Kidney (tissue), 14 donors: Measurements from ENCODE around the gene IL22RA2. TPM values are rescaled to one million over a fixed set of nuclear protein-coding genes. Genes with fewer than 3 reads are reported as not detected.

ENCODE experiments used
- DNase-seq, 5 donors: peaks; one replicate each; pipeline ENCODE4 v3.0.0-alpha.2; 2013 to 2020
- FAIRE-seq: peaks from 2 replicates; lab custom pipeline; 2012; peaks lifted over from hg19 to GRCh38; lab: Jason Lieb, UNC
- H3K27ac ChIP-seq, 2 donors: one replicate each; pipeline ENCODE4 v1.7.0; 2013; ENCODE audit warnings: low read depth in 2 of 2, low read length in 2 of 2, inconsistent platforms in 1 of 2
- H3K27me3 ChIP-seq: one replicate; pipeline ENCODE4 v1.7.1; 2013; ENCODE audit warnings: low read length, inconsistent platforms; ENCODE audit not compliant: control insufficient read depth, insufficient read depth
- H3K36me3 ChIP-seq, 3 donors: one replicate each; pipeline versions ENCODE4 v1.7.0 to v1.7.1; 2013; ENCODE audit warnings: low read length in 3 of 3, control low read depth in 1 of 3, inconsistent platforms in 1 of 3; ENCODE audit not compliant: insufficient read depth in 3 of 3, control insufficient read depth in 2 of 3
- H3K4me1 ChIP-seq, 3 donors: one replicate each; pipeline versions ENCODE4 v1.7.0 to v1.7.1; 2013; ENCODE audit warnings: low read length in 3 of 3, inconsistent platforms in 1 of 3, low read depth in 1 of 3; ENCODE audit not compliant: control insufficient read depth in 2 of 3, insufficient read depth in 2 of 3
- H3K4me3 ChIP-seq, 3 donors: one replicate each; pipeline versions ENCODE4 v1.7.0 to v1.8.1; 2013; ENCODE audit warnings: low read length in 3 of 3, control low read depth in 1 of 3, inconsistent platforms in 1 of 3
- H3K9ac ChIP-seq, 3 donors: one replicate each; pipeline versions ENCODE4 v1.7.0 to v1.7.1; 2013; ENCODE audit warnings: low read length in 3 of 3, control low read depth in 1 of 3, inconsistent platforms in 1 of 3
- H3K9me3 ChIP-seq, 3 donors: one replicate each; pipeline versions ENCODE4 v1.7.0 to v1.7.1; 2013; ENCODE audit warnings: low read length in 3 of 3, control low read depth in 1 of 3, inconsistent platforms in 1 of 3; ENCODE audit not compliant: control insufficient read depth in 2 of 3, insufficient read depth in 1 of 3
- CTCF ChIP-seq: IDR thresholded peaks from 3 replicates; pipeline ENCODE4 v1.5.1; 2012; ENCODE audit warnings: mild to moderate bottlenecking, moderate library complexity, borderline replicate concordance; ENCODE audit not compliant: insufficient read depth; ENCODE audit errors: extremely low read depth
- intact Hi-C: fragments of 100-400 bp; cut with DNase I; formaldehyde crosslinking; loops from one replicate; pipeline ENCODE4 v1.11.1; 2022
- polyA plus RNA-seq: library from polyadenylated mRNA; stranded (reverse); fragments of 350-450 nt; fragmentation: Illumina TruSeq; extraction: RNeasy Lipid Tissue Mini Kit (QIAGEN cat#74804); gene quantifications from one replicate; pipeline ENCODE4 v1.2.3, GENCODE V29; 2014; ENCODE audit warnings: low read depth, low replicate concordance; ENCODE audit not compliant: insufficient read depth
- total RNA-seq: library from RNA; stranded (reverse); fragmentation: NEBNext Ultra II Directional; extraction: Animal tissue kit (Norgen Biotek cat#: 25700); gene quantifications from one replicate; pipeline ENCODE4 v1.2.1, GENCODE V29; 2021
- donor health status: control.
- donor health status: control.
- donor health status: control.
- donor health status: control.
- donor health status: control.
- donor health status: DM: yes; HTN: yes; CAD: no.
- donor health status: Normal renal cell carcinoma (clear cell type).

IL22RA2 gene
- total and polyA plus RNA-seq, 2 donors from 2014 or later: not detected

- DNase-seq: no peak
- no peak overlapping the region for H3K4me3 ChIP-seq
- no peak overlapping the region for H3K9ac ChIP-seq
- FAIRE-seq: no peak
- no peak for TF ChIP-seq CTCF
- H3K36me3 ChIP-seq: no peaks in the 10 kb centered on the region
- peaks cover 0 to 15% (median 5%) of the 10 kb centered on the region in 3 donors for H3K9me3 ChIP-seq
- no peak overlapping the region for H3K27ac ChIP-seq
- no peaks in the 10 kb centered on the region for H3K27me3 ChIP-seq
- H3K4me1 ChIP-seq: no peaks in the 10 kb centered on the region
- intact Hi-C loops: no loop called here
These were observed 11.8 kb upstream of the IL22RA2 start for GRCh38 chr6:137185290-137185689.

DNA sequence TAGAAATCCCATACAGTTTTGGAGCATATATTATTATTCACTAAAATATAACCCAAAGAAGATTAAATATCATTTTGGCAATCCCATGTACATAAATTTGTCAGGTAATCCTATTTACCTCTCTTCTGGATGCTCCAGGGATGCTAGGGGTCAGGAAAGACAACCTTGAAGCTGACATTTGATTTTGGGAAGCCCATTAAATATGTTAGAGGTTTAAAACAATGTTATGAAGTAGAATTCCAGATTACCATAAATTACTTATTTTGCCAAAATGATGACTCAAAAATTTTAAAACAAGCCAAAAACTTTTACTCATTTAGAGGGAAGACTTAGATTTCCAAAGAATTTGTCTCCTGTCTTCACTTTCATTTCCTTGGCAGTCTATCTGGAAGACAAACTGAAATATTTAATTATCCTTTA, 9.2 kb upstream of the IL22RA2 start:
- H3K27ac ChIP-seq: no peak overlapping the region
- peaks cover 0 to 15% (median 5%) of the 10 kb centered on the region in 3 donors for H3K9me3 ChIP-seq
- no peaks in the 10 kb centered on the region for H3K27me3 ChIP-seq
- intact Hi-C loops: no loop called here
- H3K36me3 ChIP-seq: no peaks in the 10 kb centered on the region
- DNase-seq: no peak
- TF ChIP-seq CTCF: no peak
- no peak for FAIRE-seq
- H3K9ac ChIP-seq: no peak overlapping the region
- no peaks in the 10 kb centered on the region for H3K4me1 ChIP-seq
- H3K4me3 ChIP-seq: no peak overlapping the region

- no peaks in the 10 kb centered on the region for H3K27me3 ChIP-seq
- H3K4me3 ChIP-seq: no peak overlapping the region
- H3K4me1 ChIP-seq: no peaks in the 10 kb centered on the region
- no peak for TF ChIP-seq CTCF
- DNase-seq (no peak), FAIRE-seq (no peak)
- H3K27ac ChIP-seq: no peak overlapping the region
- H3K9ac ChIP-seq: no peak overlapping the region
- intact Hi-C loops: no loop called here
- H3K9me3 ChIP-seq: peaks cover 0 to 15% (median 5%) of the 10 kb centered on the region in 3 donors
- H3K36me3 ChIP-seq: no peaks in the 10 kb centered on the region
These were observed 8.6 kb upstream of the IL22RA2 start for GRCh38 chr6:137181891-137182653.
